Esophagus muscularis mucosa (tissue), 4 donors: ENCODE data around the gene ARL11. TPM values are rescaled to one million over a fixed set of nuclear protein-coding genes. Genes with fewer than 3 reads are reported as not detected.

Source experiments
- DNase-seq: peaks from one replicate; pipeline ENCODE4 v3.0.0-alpha.2; 2017; ENCODE audit errors: extremely low spot score
- H3K27ac ChIP-seq, 4 donors: fragments of 200-600 bp; sonication (generic); replicated peaks in 1 of 4; 1 replicate in 3 of 4; 2 replicates in 1 of 4; pipeline ENCODE4 v1.5.1; 2016 to 2019; ENCODE audit warnings: mild to moderate bottlenecking in 1 of 4
- H3K27me3 ChIP-seq, 4 donors: fragments of 200-600 bp; sonication (generic); one replicate each; pipeline versions ENCODE4 v1.5.1 to v1.6.0; 2016 to 2019
- H3K36me3 ChIP-seq, 4 donors: fragments of 200-600 bp; sonication (generic); one replicate each; pipeline ENCODE4 v1.5.1; 2016 to 2019
- H3K4me1 ChIP-seq, 4 donors: fragments of 200-600 bp; sonication (generic); one replicate each; pipeline ENCODE4 v1.5.1; 2016 to 2019
- H3K4me3 ChIP-seq, 4 donors: fragments of 200-600 bp; sonication (generic); 1 replicate in 2 of 4; 2 replicates in 2 of 4; pipeline ENCODE4 v1.5.1; 2016 to 2019; ENCODE audit warnings: mild to moderate bottlenecking in 4 of 4, moderate library complexity in 1 of 4
- H3K9me3 ChIP-seq, 4 donors: fragments of 200-600 bp; sonication (generic); 1 replicate in 3 of 4; 2 replicates in 1 of 4; pipeline ENCODE4 v1.5.1; 2016 to 2019
- EP300 ChIP-seq: sonication (generic); formaldehyde crosslinking; IDR thresholded peaks from one replicate; pipeline ENCODE4 v1.6.1; 2017; ENCODE audit warnings: antibody characterized with exemption
- POLR2A ChIP-seq: fragments of 450-650 bp; IDR thresholded peaks from one replicate; pipeline ENCODE4 v1.6.1; 2017; ENCODE audit warnings: antibody characterized with exemption, moderate library complexity, mild to moderate bottlenecking, low read depth
- POLR2AphosphoS5 ChIP-seq, 2 donors: sonication (generic); formaldehyde crosslinking; IDR thresholded peaks; one replicate each; pipeline ENCODE4 v1.6.1; 2017; ENCODE audit warnings: antibody characterized with exemption in 2 of 2
- WGBS: methylation state at CpG from one replicate; pipeline ENCODE4 v1.1.5; 2018; 5-methylcytosine and 5-hydroxymethylcytosine counted together
- intact Hi-C: fragments of 100-400 bp; cut with DNase I; formaldehyde crosslinking; loops from one replicate; pipeline ENCODE4 v1.15.1; 2023
- total RNA-seq, 4 donors: library from RNA; depleted of rRNA; stranded (reverse); fragments of >200 nt; gene quantifications; one replicate each; pipeline versions ENCODE4 v1.1.0 to v1.2.1, GENCODE V29; 2016
- TF ChIP-seq, protein P1 (sequence below), 3 experiments: fragments of 200-600 bp in 2 of 3; fragments of 450-650 bp in 1 of 3; sonication (generic) in 2 of 3; IDR thresholded peaks; one replicate each; pipeline ENCODE4 v1.5.1; 2017 to 2019; ENCODE audit warnings: antibody characterized with exemption in 3 of 3, mild to moderate bottlenecking in 2 of 3, moderate library complexity in 1 of 3

Gene ARL11
- total RNA-seq, 4 donors from 2014 or later, result 0.13 to 0.83 (median 0.35) TPM

DNA sequence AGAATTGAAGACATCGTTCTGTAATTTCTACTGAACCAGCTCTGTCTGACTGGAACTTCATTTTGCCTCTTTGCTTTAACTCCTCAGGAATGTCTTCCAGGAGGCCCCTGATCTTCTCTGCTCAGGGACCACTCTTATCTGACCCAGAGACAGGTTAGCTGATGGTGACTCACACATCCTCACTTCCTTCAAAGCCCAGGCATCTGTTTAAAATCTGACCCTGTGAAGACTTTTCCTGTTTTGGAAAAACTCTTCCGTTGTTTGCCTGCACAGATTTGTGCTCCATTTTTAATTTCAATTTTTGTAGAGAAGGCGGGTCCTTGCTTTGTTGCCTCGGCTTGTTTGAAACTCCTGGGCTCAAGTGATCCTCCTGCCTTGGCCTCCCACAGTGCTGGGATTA, 1.6 kb downstream of the ARL11 start:
- Histone ChIP-seq H3K27ac (no peak overlapping the region), H3K9me3 (no peaks in the 10 kb centered on the region), H3K4me3 (no peak overlapping the region), H3K4me1 (peaks cover 0 to 15% (median 0%) of the 10 kb centered on the region in 4 donors), H3K27me3 (no peaks in the 10 kb centered on the region), H3K36me3 (no peaks in the 10 kb centered on the region)
- TF ChIP-seq POLR2AphosphoS5 (IDR thresholded peaks at IDR 0.05) (no peak), EP300 (no peak), POLR2A (no peak)
- TF ChIP-seq, protein P1, sequence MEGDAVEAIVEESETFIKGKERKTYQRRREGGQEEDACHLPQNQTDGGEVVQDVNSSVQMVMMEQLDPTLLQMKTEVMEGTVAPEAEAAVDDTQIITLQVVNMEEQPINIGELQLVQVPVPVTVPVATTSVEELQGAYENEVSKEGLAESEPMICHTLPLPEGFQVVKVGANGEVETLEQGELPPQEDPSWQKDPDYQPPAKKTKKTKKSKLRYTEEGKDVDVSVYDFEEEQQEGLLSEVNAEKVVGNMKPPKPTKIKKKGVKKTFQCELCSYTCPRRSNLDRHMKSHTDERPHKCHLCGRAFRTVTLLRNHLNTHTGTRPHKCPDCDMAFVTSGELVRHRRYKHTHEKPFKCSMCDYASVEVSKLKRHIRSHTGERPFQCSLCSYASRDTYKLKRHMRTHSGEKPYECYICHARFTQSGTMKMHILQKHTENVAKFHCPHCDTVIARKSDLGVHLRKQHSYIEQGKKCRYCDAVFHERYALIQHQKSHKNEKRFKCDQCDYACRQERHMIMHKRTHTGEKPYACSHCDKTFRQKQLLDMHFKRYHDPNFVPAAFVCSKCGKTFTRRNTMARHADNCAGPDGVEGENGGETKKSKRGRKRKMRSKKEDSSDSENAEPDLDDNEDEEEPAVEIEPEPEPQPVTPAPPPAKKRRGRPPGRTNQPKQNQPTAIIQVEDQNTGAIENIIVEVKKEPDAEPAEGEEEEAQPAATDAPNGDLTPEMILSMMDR (IDR thresholded peaks at IDR 0.05), result no peak
- WGBS, result 78% methylated on average over 4 of the region's 4 CpGs
- intact Hi-C loops, result no loop called here
- no peak for DNase-seq

DNA sequence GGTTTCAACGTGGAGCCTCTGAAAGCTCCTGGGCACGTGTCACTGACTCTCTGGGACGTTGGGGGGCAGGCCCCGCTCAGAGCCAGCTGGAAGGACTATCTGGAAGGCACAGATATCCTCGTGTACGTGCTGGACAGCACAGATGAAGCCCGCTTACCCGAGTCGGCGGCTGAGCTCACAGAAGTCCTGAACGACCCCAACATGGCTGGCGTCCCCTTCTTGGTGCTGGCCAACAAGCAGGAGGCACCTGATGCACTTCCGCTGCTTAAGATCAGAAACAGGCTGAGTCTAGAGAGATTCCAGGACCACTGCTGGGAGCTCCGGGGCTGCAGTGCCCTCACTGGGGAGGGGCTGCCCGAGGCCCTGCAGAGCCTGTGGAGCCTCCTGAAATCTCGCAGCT, 2.3 kb downstream of the ARL11 start:
- H3K9me3 ChIP-seq, result no peaks in the 10 kb centered on the region
- WGBS, result 75% methylated on average over 1 of the region's 16 CpGs
- H3K4me3 ChIP-seq, result no peak overlapping the region
- TF ChIP-seq POLR2AphosphoS5 (IDR thresholded peaks at IDR 0.05), result no peak
- TF ChIP-seq, protein P1 (IDR thresholded peaks at IDR 0.05), result no peak
- no peak for TF ChIP-seq POLR2A
- TF ChIP-seq EP300, result no peak
- H3K4me1 ChIP-seq, result peaks cover 0 to 9% (median 0%) of the 10 kb centered on the region in 4 donors
- no peaks in the 10 kb centered on the region for H3K36me3 ChIP-seq
- H3K27ac ChIP-seq, result no peak overlapping the region
- DNase-seq, result no peak
- no peaks in the 10 kb centered on the region for H3K27me3 ChIP-seq
- intact Hi-C loops, result no loop called here

DNA sequence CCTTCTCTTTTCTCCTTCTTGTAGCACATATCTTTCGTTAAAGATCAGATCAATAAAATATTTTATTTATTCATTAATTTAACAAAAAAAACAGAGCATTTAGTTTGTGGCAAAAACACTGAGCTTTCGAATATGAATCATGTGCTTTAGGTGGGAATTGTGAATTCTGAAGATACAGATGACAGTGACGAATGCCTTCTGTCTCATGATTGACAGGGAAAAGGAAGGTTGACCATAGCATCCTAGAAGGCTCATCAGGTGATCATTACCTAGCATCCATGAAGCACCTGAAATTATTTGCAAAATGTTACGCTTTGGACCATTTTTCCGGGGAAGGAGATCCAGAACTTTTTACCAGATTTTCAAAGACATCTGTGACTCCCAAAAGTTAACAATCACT, 3.8 kb downstream of the ARL11 start:
- no peaks in the 10 kb centered on the region for H3K36me3 ChIP-seq
- DNase-seq, result no peak
- TF ChIP-seq POLR2A (no peak), EP300 (no peak), POLR2AphosphoS5 (IDR thresholded peaks at IDR 0.05) (no peak)
- TF ChIP-seq, protein P1 (IDR thresholded peaks at IDR 0.05), result no peak
- intact Hi-C loops, result no loop called here
- 96% methylated on average over 5 of the region's 5 CpGs for WGBS
- peaks cover 0 to 9% (median 0%) of the 10 kb centered on the region in 4 donors for H3K4me1 ChIP-seq
- H3K27ac ChIP-seq, result no peak overlapping the region
- H3K9me3 ChIP-seq, result no peaks in the 10 kb centered on the region
- no peak overlapping the region for H3K4me3 ChIP-seq
- no peaks in the 10 kb centered on the region for H3K27me3 ChIP-seq

DNA sequence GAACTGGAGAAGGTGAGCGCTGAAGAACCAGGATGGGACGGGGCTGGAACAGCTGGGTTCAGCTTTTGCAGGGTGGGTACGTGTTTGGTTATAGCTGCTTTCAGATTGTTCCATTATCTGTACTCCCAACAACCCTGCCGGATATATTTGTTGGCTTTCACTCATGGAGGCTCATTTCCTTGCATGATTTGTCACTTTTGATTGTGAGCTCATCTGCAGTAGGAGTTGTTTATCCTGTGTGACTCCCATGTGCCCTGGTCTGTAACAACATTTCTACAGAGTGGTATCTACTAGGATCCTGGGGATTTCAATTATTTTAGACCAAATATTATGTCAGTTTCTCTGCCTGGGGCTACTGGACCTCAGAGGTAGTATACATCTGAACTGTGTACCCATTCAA, 5.4 kb downstream of the ARL11 start:
- Histone ChIP-seq H3K36me3 (no peaks in the 10 kb centered on the region), H3K9me3 (no peaks in the 10 kb centered on the region), H3K4me1 (peaks cover 0 to 8% (median 0%) of the 10 kb centered on the region in 4 donors), H3K4me3 (no peak overlapping the region), H3K27me3 (no peaks in the 10 kb centered on the region), H3K27ac (no peak overlapping the region)
- intact Hi-C loops, result no loop called here
- WGBS, result 83% methylated on average over 4 of the region's 4 CpGs
- DNase-seq, result no peak
- TF ChIP-seq POLR2AphosphoS5 (IDR thresholded peaks at IDR 0.05), result no peak

DNA sequence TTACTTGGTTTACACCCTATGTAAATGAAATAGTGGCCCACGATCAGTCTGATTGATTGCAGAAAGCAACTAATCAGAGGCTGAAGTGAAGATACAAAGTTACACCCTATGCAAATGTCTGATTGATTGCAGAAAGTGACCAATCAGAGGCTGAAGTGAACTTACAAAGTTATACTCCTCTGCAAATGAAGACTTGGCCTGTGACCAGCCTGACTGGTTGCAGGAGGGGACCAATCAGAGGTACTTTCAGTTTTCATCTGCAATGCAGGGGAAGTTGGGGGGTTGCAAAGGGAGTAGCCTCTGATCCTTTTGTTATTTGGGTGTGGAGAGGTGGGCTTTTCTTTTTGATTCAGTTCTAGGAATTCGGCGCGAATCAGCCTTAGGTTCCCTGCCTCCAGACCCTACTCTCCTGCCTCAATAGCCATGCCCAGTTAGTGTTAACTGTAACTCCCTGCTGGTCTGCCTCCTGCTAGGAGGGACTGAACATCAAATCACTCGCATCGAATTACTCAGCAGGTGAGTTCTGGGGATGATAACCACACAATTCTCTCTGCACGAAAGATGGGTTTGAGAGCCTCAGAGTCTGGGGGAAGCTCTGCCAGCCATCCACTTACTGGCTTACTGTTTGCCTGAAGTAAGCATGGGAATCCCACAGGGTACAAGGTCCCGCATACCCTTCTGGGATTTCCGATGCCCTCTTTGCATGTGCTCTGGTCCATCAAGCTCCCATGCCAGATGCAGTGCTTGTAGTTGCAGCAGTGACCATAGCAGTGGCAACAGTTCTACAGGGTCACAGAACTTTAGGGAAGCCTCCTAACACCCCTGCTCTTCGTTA, 7.5 kb downstream of the ARL11 start:
- H3K27ac ChIP-seq, result no peak overlapping the region
- peak overlapping the region; percentile 20 to 34 (median 28) for H3K4me3 ChIP-seq
- intact Hi-C loops, result no loop called here
- no peaks in the 10 kb centered on the region for H3K36me3 ChIP-seq
- H3K27me3 ChIP-seq, result no peaks in the 10 kb centered on the region
- no peak for TF ChIP-seq POLR2AphosphoS5 (IDR thresholded peaks at IDR 0.05)
- TF ChIP-seq, protein P1 (IDR thresholded peaks at IDR 0.05), result no peak
- no peak for TF ChIP-seq EP300
- no peak for TF ChIP-seq POLR2A
- no peaks in the 10 kb centered on the region for H3K4me1 ChIP-seq
- WGBS, result 67% methylated on average over 10 of the region's 10 CpGs
- no peak for DNase-seq
- H3K9me3 ChIP-seq, result no peaks in the 10 kb centered on the region
